K562 (cell line): ENCODE results near the gene TMEM53. TPM values are rescaled to one million over a fixed set of nuclear protein-coding genes. Genes with fewer than 3 reads are reported as not detected.

ENCODE experiments used
- ATAC-seq: fragments of 200-7000 bp; cut with Tn5 transposase; 3 replicates; pipeline ENCODE4 v1.9.1; 2020; ENCODE audit warnings: moderate library complexity
- BruUV-seq: library from RNA; stranded (reverse); fragments of 400-500 nt; replicated peaks from 2 replicates; lab custom pipeline; 2021; lab: Mats Ljungman, UMichigan
- CTCF ChIA-PET: fragments of 300-600 bp; formaldehyde crosslinking; extraction: SDS; loops from one replicate; lab custom pipeline; 2021; ENCODE audit warnings: low intra/inter-chr PET ratio; lab: Yijun Ruan, JAX
- POLR2A ChIA-PET: fragments of 300-600, 350-650 bp; sonication (Branson Sonifier 250); formaldehyde crosslinking; extraction: SDS; loops from one replicate; lab custom pipeline; 2021; ENCODE audit warnings: antibody characterized with exemption, inconsistent platforms; lab: Yijun Ruan, JAX
- DNase-seq, 4 experiments: peaks; one replicate each; pipeline versions ENCODE4 v3.0.0 to v3.0.0-alpha.2; 2011 to 2018; ENCODE audit warnings: low spot score in 3 of 4, mixed read lengths in 3 of 4; ENCODE audit errors: extremely low read depth in 1 of 4
- FAIRE-seq: peaks from 2 replicates; lab custom pipeline; 2011; peaks lifted over from hg19 to GRCh38; lab: Jason Lieb, UNC
- H2AFZ ChIP-seq: 2 replicates; pipeline ENCODE4 v1.6.0; 2011; ENCODE audit warnings: low read depth, low read length, control low read depth, inconsistent platforms
- H3K27ac ChIP-seq: fragments of 200-600 bp; 3 replicates; pipeline ENCODE4 v1.8.0; 2011; ENCODE audit warnings: low read depth, mild to moderate bottlenecking, control low read depth, inconsistent platforms, low read length, moderate library complexity, mixed read lengths; ENCODE audit errors: extremely low read depth
- H3K27me3 ChIP-seq, 2 experiments: fragments of 300-600 bp in 1 of 2; 2 replicates in 1 of 2; 3 replicates in 1 of 2; pipeline versions ENCODE4 v1.6.0 to v1.8.0; 2011; ENCODE audit warnings: inconsistent platforms in 2 of 2, low read length in 2 of 2, mild to moderate bottlenecking in 1 of 2, mixed read lengths in 1 of 2, moderate library complexity in 1 of 2; ENCODE audit not compliant: control insufficient read depth in 2 of 2, insufficient read depth in 2 of 2
- H3K36me3 ChIP-seq: fragments of 300-600 bp; 3 replicates; pipeline ENCODE4 v1.8.0; 2011; ENCODE audit warnings: mild to moderate bottlenecking, low read length, inconsistent platforms; ENCODE audit not compliant: control insufficient read depth, insufficient read depth
- H3K4me1 ChIP-seq, 2 experiments: fragments of 200-600 bp in 1 of 2; replicated peaks in 1 of 2; 2 replicates in 1 of 2; 3 replicates in 1 of 2; pipeline versions ENCODE4 v1.5.1 to v1.8.0; 2011; ENCODE audit warnings: inconsistent platforms in 2 of 2, low read length in 2 of 2, mild to moderate bottlenecking in 1 of 2, mixed read lengths in 1 of 2, moderate library complexity in 1 of 2; ENCODE audit not compliant: control insufficient read depth in 2 of 2, insufficient read depth in 2 of 2
- H3K4me2 ChIP-seq: 2 replicates; pipeline ENCODE4 v1.6.1; 2011; ENCODE audit warnings: low read length, control low read depth, inconsistent platforms, mixed read lengths; ENCODE audit not compliant: insufficient read depth
- H3K4me3 ChIP-seq: fragments of 200-600 bp; sonication (generic), shearing (Covaris generic); 2 replicates; pipeline ENCODE4 v1.5.1; 2016; ENCODE audit warnings: control low read depth, inconsistent platforms
- H3K79me2 ChIP-seq: fragments of 200-600 bp; 3 replicates; pipeline ENCODE4 v1.8.0; 2011; ENCODE audit warnings: low read length, inconsistent platforms; ENCODE audit not compliant: control insufficient read depth, insufficient read depth
- H3K9ac ChIP-seq, 2 experiments: 2 replicates each; pipeline versions ENCODE4 v1.6.0 to v1.6.1; 2011; ENCODE audit warnings: low read depth in 2 of 2, low read length in 2 of 2, control low read depth in 1 of 2, inconsistent platforms in 1 of 2, mild to moderate bottlenecking in 1 of 2, mixed read lengths in 1 of 2; ENCODE audit not compliant: insufficient read depth in 1 of 2
- H3K9me1 ChIP-seq: one replicate; pipeline ENCODE4 v1.6.0; 2011; ENCODE audit warnings: inconsistent platforms, mild to moderate bottlenecking, low read length, moderate library complexity; ENCODE audit not compliant: control insufficient read depth, insufficient read depth
- H3K9me3 ChIP-seq: replicated peaks from 2 replicates; pipeline ENCODE4 v1.5.1; 2011; ENCODE audit warnings: low read depth, low read length, inconsistent platforms; ENCODE audit not compliant: control insufficient read depth, insufficient read depth
- H4K20me1 ChIP-seq: replicated peaks from 2 replicates; pipeline ENCODE4 v1.6.1; 2011; ENCODE audit warnings: low read length, inconsistent platforms, mixed read lengths; ENCODE audit not compliant: control insufficient read depth, insufficient read depth
- ADNP ChIP-seq: fragments of 200-800 bp; sonication (Bioruptor generic); IDR thresholded peaks from 2 replicates; pipeline ENCODE4 v1.6.1; 2016; ENCODE audit warnings: missing genetic modification characterization, missing compliant biosample characterization
- C11orf30 ChIP-seq: fragments of 450-650 bp; IDR thresholded peaks from 2 replicates; pipeline ENCODE4 v1.6.1; 2016; ENCODE audit warnings: low read depth, mild to moderate bottlenecking
- GATAD2B ChIP-seq: fragments of 450-650 bp; IDR thresholded peaks from 2 replicates; pipeline ENCODE4 v1.6.1; 2017; ENCODE audit warnings: mild to moderate bottlenecking, borderline replicate concordance
- HNRNPK ChIP-seq: fragments of 200-400 bp; formaldehyde crosslinking; IDR thresholded peaks from one replicate; pipeline ENCODE4 v1.6.1; 2018; ENCODE audit warnings: mild to moderate bottlenecking, low read depth, low read length; ENCODE audit not compliant: poor library complexity, severe bottlenecking
- KAT8 ChIP-seq: fragments of 450-650 bp; IDR thresholded peaks from 2 replicates; pipeline ENCODE4 v1.6.1; 2016; ENCODE audit warnings: low read depth, mild to moderate bottlenecking
- SAFB2 ChIP-seq: fragments of 200-400 bp; formaldehyde crosslinking; IDR thresholded peaks from 2 replicates; pipeline ENCODE4 v1.6.1; 2018; ENCODE audit warnings: borderline replicate concordance, low read length, low read depth, moderate library complexity; ENCODE audit not compliant: severe bottlenecking
- SIN3B ChIP-seq: fragments of 450-650 bp; IDR thresholded peaks from 2 replicates; pipeline ENCODE4 v1.6.1; 2017; ENCODE audit warnings: low read depth, mild to moderate bottlenecking, moderate library complexity
- STAT5A ChIP-seq: IDR thresholded peaks from 2 replicates; pipeline ENCODE4 v1.6.1; 2012; ENCODE audit warnings: low read length, inconsistent platforms, borderline replicate concordance
- WGBS: fragments of 100-300 bp; shearing (Covaris generic); methylation state at CpG from one replicate; pipeline ENCODE4 v1.1.6; 2016; ENCODE audit warnings: low coverage, mixed read lengths; ENCODE audit not compliant: insufficient coverage; ENCODE audit errors: missing lambda C conversion rate; 5-methylcytosine and 5-hydroxymethylcytosine counted together
- in situ Hi-C: fragments of 300-500 bp; cut with MboI; formaldehyde crosslinking; loops from 4 replicates; pipeline ENCODE4 v1.15.0; 2018; ENCODE audit warnings: inconsistent platforms, mixed read lengths
- intact Hi-C: fragments of 100-400 bp; cut with micrococcal nuclease; formaldehyde crosslinking; loops from 2 replicates; pipeline ENCODE4 v1.14.2; 2022
- polyA plus RNA-seq, 8 experiments: library from polyadenylated mRNA; depleted of rRNA in 4 of 8; stranded (reverse) in 5 of 8; unstranded in 3 of 8; fragments of >200 nt; fragmentation: Nextera tagmentation in 2 of 8; fragmentation: Illumina TruSeq in 1 of 8; extraction: Ambion mirVana in 2 of 8; extraction: Trizol in 1 of 8; gene quantifications; 2 replicates each; pipeline versions ENCODE4 v1.2.1 to v1.2.3, GENCODE V29; 2011 to 2014; ENCODE audit warnings: inconsistent platforms in 1 of 8, missing spikeins in 1 of 8
- total RNA-seq, 7 experiments: library from RNA; depleted of rRNA in 6 of 7; stranded (reverse); fragments of >200 nt in 6 of 7; fragmentation: Illumina TruSeq in 2 of 7; extraction: Trizol in 2 of 7; gene quantifications; 2 replicates each; pipeline versions ENCODE4 v1.2.1 to v1.2.3, GENCODE V29; 2011 to 2021; ENCODE audit warnings: low replicate concordance in 1 of 7
- TF ChIP-seq, protein P1 (sequence below): fragments of 250-450 bp; sonication (Bioruptor Pico); IDR thresholded peaks from 2 replicates; pipeline ENCODE4 v1.5.0; 2020; ENCODE audit warnings: mild to moderate bottlenecking, borderline replicate concordance
- TF ChIP-seq, protein P2 (sequence below), 2 experiments: fragments of 450-650 bp in 1 of 2; IDR thresholded peaks; 2 replicates each; pipeline ENCODE4 v1.6.1; 2011 to 2017; ENCODE audit warnings: low read depth in 2 of 2, antibody characterized with exemption in 1 of 2, borderline replicate concordance in 1 of 2, low read length in 1 of 2, mild to moderate bottlenecking in 1 of 2, mixed read lengths in 1 of 2; ENCODE audit not compliant: control insufficient read depth in 1 of 2
- TF ChIP-seq, protein P3 (sequence below): fragments of 250-450 bp; sonication (Bioruptor Pico); IDR thresholded peaks from 2 replicates; pipeline ENCODE4 v1.5.0; 2020; ENCODE audit warnings: mild to moderate bottlenecking
- TF ChIP-seq, protein P4 (sequence below): fragments of 450-650 bp; formaldehyde crosslinking; IDR thresholded peaks from 2 replicates; pipeline ENCODE4 v1.4.0; 2020; ENCODE audit warnings: mild to moderate bottlenecking, mixed read lengths

The TMEM53 gene
- total and polyA plus RNA-seq, 9 of the 15 experiments (the other 6 are each of a cell fraction or from before 2014, with no cell fraction given): 0.23 to 3.7 (median 2.0) TPM

DNA sequence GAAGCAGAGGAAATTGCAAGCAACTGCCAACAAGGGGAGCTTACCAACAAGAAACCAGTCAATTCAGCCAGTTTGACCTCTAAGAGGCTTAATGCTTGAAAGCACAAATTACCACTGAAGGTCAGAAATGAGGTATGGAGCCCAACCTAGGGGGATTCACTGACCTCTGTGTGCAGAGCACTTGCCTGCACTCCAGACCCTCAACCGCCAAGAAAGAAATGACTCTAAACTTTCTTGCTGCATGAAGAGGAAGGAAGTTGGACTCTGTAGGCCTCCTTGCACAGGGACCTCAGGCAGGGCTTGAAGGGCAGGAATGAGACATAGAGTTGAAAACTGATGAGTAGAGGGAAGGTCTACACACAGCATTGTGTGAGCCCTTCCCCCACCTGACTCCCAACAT, 10.2 kb upstream of the TMEM53 start:
- Histone ChIP-seq H3K4me1 (no peaks in the 10 kb centered on the region; a peak in 1 of 5 replicates), H3K9me3 (no peaks in the 10 kb centered on the region), H3K79me2 (no peaks in the 10 kb centered on the region), H3K27me3 (peaks cover 45 to 58% of the 10 kb centered on the region in 2 experiments), H2AFZ (no peak overlapping the region), H3K4me2 (no peak overlapping the region), H3K27ac (no peak overlapping the region), H4K20me1 (no peaks in the 10 kb centered on the region), H3K36me3 (no peaks in the 10 kb centered on the region), H3K4me3 (no peak overlapping the region), H3K9me1 (no peaks in the 10 kb centered on the region), H3K9ac (no peak overlapping the region)
- no TSS peak for BruUV-seq
- intact Hi-C loops: no loop called here
- in situ Hi-C loops: no loop called here
- WGBS: 7% methylated on average over 1 of the region's 1 CpG
- ATAC-seq (no peak; the same call in 2 of the 3 replicates), DNase-seq (no peak), FAIRE-seq (no peak)
- ChIA-PET CTCF (no interaction called here), POLR2A (interaction anchor here (1.0 to 1.3 kb wide), 3 partner anchors 11 to 37 kb away, joined by 3 to 4 read pairs (median 3); partner anchors contain the start of gene TMEM53)
- TF ChIP-seq C11orf30 (no peak), HNRNPK (no peak), STAT5A (no peak), SAFB2 (no peak), ADNP (tag) (no peak), SIN3B (no peak), GATAD2B (no peak), KAT8 (no peak)
- TF ChIP-seq, protein P1, sequence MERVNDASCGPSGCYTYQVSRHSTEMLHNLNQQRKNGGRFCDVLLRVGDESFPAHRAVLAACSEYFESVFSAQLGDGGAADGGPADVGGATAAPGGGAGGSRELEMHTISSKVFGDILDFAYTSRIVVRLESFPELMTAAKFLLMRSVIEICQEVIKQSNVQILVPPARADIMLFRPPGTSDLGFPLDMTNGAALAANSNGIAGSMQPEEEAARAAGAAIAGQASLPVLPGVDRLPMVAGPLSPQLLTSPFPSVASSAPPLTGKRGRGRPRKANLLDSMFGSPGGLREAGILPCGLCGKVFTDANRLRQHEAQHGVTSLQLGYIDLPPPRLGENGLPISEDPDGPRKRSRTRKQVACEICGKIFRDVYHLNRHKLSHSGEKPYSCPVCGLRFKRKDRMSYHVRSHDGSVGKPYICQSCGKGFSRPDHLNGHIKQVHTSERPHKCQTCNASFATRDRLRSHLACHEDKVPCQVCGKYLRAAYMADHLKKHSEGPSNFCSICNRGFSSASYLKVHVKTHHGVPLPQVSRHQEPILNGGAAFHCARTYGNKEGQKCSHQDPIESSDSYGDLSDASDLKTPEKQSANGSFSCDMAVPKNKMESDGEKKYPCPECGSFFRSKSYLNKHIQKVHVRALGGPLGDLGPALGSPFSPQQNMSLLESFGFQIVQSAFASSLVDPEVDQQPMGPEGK (CRISPR knock-in tag): no peak
- TF ChIP-seq, protein P2, sequence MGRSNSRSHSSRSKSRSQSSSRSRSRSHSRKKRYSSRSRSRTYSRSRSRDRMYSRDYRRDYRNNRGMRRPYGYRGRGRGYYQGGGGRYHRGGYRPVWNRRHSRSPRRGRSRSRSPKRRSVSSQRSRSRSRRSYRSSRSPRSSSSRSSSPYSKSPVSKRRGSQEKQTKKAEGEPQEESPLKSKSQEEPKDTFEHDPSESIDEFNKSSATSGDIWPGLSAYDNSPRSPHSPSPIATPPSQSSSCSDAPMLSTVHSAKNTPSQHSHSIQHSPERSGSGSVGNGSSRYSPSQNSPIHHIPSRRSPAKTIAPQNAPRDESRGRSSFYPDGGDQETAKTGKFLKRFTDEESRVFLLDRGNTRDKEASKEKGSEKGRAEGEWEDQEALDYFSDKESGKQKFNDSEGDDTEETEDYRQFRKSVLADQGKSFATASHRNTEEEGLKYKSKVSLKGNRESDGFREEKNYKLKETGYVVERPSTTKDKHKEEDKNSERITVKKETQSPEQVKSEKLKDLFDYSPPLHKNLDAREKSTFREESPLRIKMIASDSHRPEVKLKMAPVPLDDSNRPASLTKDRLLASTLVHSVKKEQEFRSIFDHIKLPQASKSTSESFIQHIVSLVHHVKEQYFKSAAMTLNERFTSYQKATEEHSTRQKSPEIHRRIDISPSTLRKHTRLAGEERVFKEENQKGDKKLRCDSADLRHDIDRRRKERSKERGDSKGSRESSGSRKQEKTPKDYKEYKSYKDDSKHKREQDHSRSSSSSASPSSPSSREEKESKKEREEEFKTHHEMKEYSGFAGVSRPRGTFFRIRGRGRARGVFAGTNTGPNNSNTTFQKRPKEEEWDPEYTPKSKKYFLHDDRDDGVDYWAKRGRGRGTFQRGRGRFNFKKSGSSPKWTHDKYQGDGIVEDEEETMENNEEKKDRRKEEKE (IDR thresholded peaks at IDR 0.05; ENCODE audit: borderline replicate concordance in 1 of 2, control insufficient read depth in 1 of 2, low read depth in 2 of 2, low read length in 1 of 2): no peak
- TF ChIP-seq, protein P3, sequence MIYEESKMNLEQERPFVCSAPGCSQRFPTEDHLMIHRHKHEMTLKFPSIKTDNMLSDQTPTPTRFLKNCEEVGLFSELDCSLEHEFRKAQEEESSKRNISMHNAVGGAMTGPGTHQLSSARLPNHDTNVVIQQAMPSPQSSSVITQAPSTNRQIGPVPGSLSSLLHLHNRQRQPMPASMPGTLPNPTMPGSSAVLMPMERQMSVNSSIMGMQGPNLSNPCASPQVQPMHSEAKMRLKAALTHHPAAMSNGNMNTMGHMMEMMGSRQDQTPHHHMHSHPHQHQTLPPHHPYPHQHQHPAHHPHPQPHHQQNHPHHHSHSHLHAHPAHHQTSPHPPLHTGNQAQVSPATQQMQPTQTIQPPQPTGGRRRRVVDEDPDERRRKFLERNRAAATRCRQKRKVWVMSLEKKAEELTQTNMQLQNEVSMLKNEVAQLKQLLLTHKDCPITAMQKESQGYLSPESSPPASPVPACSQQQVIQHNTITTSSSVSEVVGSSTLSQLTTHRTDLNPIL (CRISPR knock-in tag): no peak
- TF ChIP-seq, protein P4, sequence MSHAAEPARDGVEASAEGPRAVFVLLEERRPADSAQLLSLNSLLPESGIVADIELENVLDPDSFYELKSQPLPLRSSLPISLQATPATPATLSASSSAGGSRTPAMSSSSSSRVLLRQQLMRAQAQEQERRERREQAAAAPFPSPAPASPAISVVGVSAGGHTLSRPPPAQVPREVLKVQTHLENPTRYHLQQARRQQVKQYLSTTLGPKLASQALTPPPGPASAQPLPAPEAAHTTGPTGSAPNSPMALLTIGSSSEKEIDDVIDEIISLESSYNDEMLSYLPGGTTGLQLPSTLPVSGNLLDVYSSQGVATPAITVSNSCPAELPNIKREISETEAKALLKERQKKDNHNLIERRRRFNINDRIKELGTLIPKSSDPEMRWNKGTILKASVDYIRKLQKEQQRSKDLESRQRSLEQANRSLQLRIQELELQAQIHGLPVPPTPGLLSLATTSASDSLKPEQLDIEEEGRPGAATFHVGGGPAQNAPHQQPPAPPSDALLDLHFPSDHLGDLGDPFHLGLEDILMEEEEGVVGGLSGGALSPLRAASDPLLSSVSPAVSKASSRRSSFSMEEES (CRISPR knock-in tag): no peak
